Cardiac fibroblast (primary cell): ENCODE data around the gene CEP112.
A peak's percentile ranks its signal among the peaks of the same experiment; 100 is the strongest.

ENCODE experiments used
- DNase-seq, 2 donors: peaks; one replicate each; pipeline versions ENCODE4 v3.0.0 to v3.0.0-alpha.2; 2010; ENCODE audit warnings: low read depth in 2 of 2
- H3K4me3 ChIP-seq, 2 donors: replicated peaks in 1 of 2; 1 replicate in 1 of 2; 2 replicates in 1 of 2; pipeline ENCODE4 v1.5.1; 2011; ENCODE audit warnings: low read depth in 2 of 2, low read length in 2 of 2, mild to moderate bottlenecking in 2 of 2, moderate library complexity in 1 of 2
- CTCF ChIP-seq: IDR thresholded peaks from one replicate; pipeline ENCODE4 v1.5.1; 2011; ENCODE audit warnings: low read depth, mild to moderate bottlenecking, low read length, inconsistent platforms

CEP112 gene

GRCh38 chr17:65604070-65604469 is 587.9 kb downstream of the CEP112 start:
- peak in 1 of 2 donors; percentile 53 for DNase-seq
- TF ChIP-seq CTCF, result no peak
- H3K4me3 ChIP-seq, result no peak overlapping the region

- H3K4me3 ChIP-seq, result no peak overlapping the region
- TF ChIP-seq CTCF, result no peak
These were observed 590.1 kb downstream of the CEP112 start for GRCh38 chr17:65601881-65602280.

DNA sequence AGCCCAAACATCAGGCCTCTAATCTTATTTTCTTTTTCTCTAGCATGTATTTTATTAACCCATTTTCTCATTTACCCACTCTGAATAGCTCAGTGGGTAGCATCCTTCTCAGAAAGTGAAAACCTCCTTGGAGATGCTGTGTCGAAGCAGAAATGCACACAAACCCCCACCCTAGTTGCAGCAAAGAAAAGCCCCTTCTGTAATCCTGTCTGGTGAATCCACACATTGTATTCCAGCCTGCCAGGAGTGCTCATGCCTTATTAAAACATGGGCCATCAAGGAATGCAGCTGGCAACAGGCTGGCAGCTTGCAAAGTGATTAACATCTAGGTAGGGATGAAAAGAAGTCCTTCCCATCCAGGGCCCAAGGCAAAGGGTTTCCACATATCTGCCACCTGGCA is 590.8 kb downstream of the CEP112 start:
- TF ChIP-seq CTCF, result no peak
- H3K4me3 ChIP-seq, result no peak overlapping the region
- DNase-seq, result no peak

More at GRCh38 chr17:65601881-65602280, 590.1 kb downstream of the CEP112 start:
- DNase-seq, result no peak

DNA sequence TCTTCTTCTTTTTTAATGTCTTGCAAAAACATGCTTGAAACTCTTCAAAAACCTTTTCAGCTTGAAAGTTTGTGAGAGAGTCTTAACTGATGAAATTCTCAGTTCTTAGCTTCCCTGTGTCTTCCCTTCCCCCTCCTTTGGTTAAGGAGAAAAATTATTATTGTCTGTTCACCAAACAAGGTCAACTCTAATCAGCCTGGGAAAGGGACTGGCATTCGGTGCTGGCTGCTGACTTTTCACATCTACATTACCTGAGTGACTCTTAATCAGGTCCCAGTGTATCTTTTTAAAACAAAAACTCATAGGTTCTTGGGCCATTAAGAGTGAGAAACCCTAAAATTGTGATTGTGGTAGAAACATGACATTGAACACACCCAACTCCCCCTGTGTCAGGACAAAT is 591.4 kb downstream of the CEP112 start:
- H3K4me3 ChIP-seq, result no peak overlapping the region
- DNase-seq, result no peak

DNA sequence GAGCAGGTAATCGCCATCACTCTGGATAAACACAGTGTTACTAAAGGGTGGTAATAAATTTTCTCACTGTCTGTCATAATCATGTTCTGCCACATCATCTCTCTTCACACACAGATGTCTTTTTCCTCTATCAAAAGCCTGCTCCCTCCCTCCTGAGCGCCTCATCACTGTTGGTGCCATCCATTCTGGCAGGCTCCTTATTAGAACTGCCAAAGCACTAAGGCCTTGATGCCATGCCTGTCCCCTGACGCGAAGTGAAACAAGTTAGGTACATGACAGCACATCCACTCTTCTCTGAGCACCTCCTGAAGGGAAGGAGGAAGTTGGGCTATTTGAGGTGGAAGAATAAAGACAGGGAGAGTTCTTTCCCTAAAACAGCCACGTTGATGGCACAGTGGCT is 592.3 kb downstream of the CEP112 start:
- DNase-seq, result no peak
- H3K4me3 ChIP-seq, result no peak overlapping the region
- no peak for TF ChIP-seq CTCF

More for the DNA sequence above, 591.4 kb downstream of the CEP112 start:
- TF ChIP-seq CTCF, result no peak

- TF ChIP-seq CTCF, result no peak
- DNase-seq, result no peak
- H3K4me3 ChIP-seq, result no peak overlapping the region
These were observed 593.2 kb downstream of the CEP112 start for GRCh38 chr17:65598746-65599145.

DNA sequence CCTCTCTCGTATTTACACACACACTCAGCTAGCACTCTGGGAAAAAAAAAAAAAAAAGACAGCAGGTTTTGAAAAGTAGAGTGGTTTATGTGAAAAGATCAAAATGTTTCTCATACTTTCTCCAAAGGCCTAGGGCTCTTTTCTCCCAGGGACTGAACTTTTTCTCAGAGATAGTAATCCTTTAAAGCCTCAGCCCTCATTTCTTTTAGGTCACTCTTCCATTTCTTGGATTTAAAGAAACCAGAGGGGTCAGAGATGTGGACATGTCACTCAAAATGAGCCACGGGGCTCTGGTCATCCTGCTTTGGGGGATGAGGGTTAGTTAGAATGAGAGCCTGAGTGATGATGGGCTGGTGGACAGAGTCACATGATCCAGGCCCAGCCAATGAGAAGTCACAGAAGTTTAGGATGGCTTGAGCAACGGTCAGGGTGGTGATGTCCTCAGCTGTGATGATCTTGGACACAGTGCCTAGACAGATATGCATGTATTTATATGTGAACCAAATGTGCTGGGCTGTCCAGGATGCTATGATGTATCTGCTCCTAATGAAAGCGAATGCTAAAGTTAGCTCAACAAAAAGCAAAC is 596.8 kb downstream of the CEP112 start:
- no peak for TF ChIP-seq CTCF
- DNase-seq, result peak; percentile 6 to 17

More for the DNA sequence above, 596.8 kb downstream of the CEP112 start:
- H3K4me3 ChIP-seq, result no peak overlapping the region
